Breast epithelium (tissue), 3 donors: ENCODE data around the gene FBXO24.
"Not testable (repeated sequence)": the region's sequence is repeated elsewhere in the genome, so short reads cannot be mapped to it uniquely, and the experiment has no call there.

Source experiments
- POLR2A ChIP-seq: fragments of 450-650 bp; IDR thresholded peaks from one replicate; pipeline ENCODE4 v1.6.1; 2016; ENCODE audit warnings: antibody characterized with exemption, mild to moderate bottlenecking, moderate library complexity
- TF ChIP-seq, protein P1 (sequence below), 3 donors: fragments of 450-650 bp; IDR thresholded peaks; one replicate each; pipeline ENCODE4 v1.5.1; 2016 to 2017; ENCODE audit warnings: antibody characterized with exemption in 3 of 3, mild to moderate bottlenecking in 3 of 3, moderate library complexity in 3 of 3

- TF ChIP-seq, protein P1, sequence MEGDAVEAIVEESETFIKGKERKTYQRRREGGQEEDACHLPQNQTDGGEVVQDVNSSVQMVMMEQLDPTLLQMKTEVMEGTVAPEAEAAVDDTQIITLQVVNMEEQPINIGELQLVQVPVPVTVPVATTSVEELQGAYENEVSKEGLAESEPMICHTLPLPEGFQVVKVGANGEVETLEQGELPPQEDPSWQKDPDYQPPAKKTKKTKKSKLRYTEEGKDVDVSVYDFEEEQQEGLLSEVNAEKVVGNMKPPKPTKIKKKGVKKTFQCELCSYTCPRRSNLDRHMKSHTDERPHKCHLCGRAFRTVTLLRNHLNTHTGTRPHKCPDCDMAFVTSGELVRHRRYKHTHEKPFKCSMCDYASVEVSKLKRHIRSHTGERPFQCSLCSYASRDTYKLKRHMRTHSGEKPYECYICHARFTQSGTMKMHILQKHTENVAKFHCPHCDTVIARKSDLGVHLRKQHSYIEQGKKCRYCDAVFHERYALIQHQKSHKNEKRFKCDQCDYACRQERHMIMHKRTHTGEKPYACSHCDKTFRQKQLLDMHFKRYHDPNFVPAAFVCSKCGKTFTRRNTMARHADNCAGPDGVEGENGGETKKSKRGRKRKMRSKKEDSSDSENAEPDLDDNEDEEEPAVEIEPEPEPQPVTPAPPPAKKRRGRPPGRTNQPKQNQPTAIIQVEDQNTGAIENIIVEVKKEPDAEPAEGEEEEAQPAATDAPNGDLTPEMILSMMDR (IDR thresholded peaks at IDR 0.05), result not testable (repeated sequence)
- not testable (repeated sequence) for TF ChIP-seq POLR2A
Measured at GRCh38 chr7:100536695-100537094, 49.4 kb upstream of the FBXO24 start.
